ENCODE data around the gene AFF1. TPM values are rescaled to one million over a fixed set of nuclear protein-coding genes. Genes with fewer than 3 reads are reported as not detected.
A peak's percentile ranks its signal among the peaks of the same experiment; 100 is the strongest.

AFF1 gene
- total and polyA plus RNA-seq, 2 donors (not counting 1 experiment from before 2014, with no cell fraction given) = 15.5 to 21.1 TPM

GRCh38 chr4:87060957-87061356, 126.1 kb downstream of the AFF1 start:
- no peak overlapping the region for H2AFZ ChIP-seq (ENCODE audit: low read length)
- H3K79me2 ChIP-seq (ENCODE audit: control insufficient read depth, insufficient read depth, low read length) = no peaks in the 10 kb centered on the region
- H3K27ac ChIP-seq (ENCODE audit: insufficient read depth, low read length) = no peak overlapping the region
- no peak overlapping the region for H3K4me3 ChIP-seq (replicated peaks in 1 of 4; ENCODE audit: control extremely low read depth in 1 of 4, insufficient read depth in 1 of 4, low read depth in 3 of 4, low read length in 4 of 4)
- DNase-seq (ENCODE audit: low read depth in 2 of 2) = peak; percentile 46 to 95
- H3K4me1 ChIP-seq (ENCODE audit: control insufficient read depth, extremely low read depth, insufficient read depth, low read length) = peaks cover 2% of the 10 kb centered on the region
- H4K20me1 ChIP-seq (ENCODE audit: control insufficient read depth, extremely low read depth, insufficient read depth, low read length) = no peaks in the 10 kb centered on the region
- no peaks in the 10 kb centered on the region for H3K9me3 ChIP-seq (ENCODE audit: control insufficient read depth, insufficient read depth, low read depth, low read length)
- TF ChIP-seq CTCF (conservative IDR thresholded peaks at IDR 0.05 in 1 of 2, IDR thresholded peaks at IDR 0.05 in 1 of 2; ENCODE audit: low read depth in 1 of 2, low read length in 2 of 2) (no peak), EZH2 (IDR thresholded peaks at IDR 0.05; ENCODE audit: low read length, missing control alignments) (no peak)
- no peaks in the 10 kb centered on the region for H3K36me3 ChIP-seq (ENCODE audit: control insufficient read depth, insufficient read depth, low read length)
- no peak overlapping the region for H3K4me2 ChIP-seq (ENCODE audit: extremely low read depth, insufficient read depth, low read length)
- no peaks in the 10 kb centered on the region for H3K27me3 ChIP-seq (ENCODE audit: control insufficient read depth, insufficient read depth, low read length)
- no peak overlapping the region for H3K9ac ChIP-seq (ENCODE audit: insufficient read depth, low read length)

GRCh38 chr4:87065021-87065420, 130.2 kb downstream of the AFF1 start:
- no peaks in the 10 kb centered on the region for H4K20me1 ChIP-seq (ENCODE audit: control insufficient read depth, extremely low read depth, insufficient read depth, low read length)
- TF ChIP-seq EZH2 (IDR thresholded peaks at IDR 0.05; ENCODE audit: low read length, missing control alignments) (no peak), CTCF (conservative IDR thresholded peaks at IDR 0.05 in 1 of 2, IDR thresholded peaks at IDR 0.05 in 1 of 2; ENCODE audit: low read depth in 1 of 2, low read length in 2 of 2) (no peak)
- no peak overlapping the region for H3K27ac ChIP-seq (ENCODE audit: insufficient read depth, low read length)
- H3K79me2 ChIP-seq (ENCODE audit: control insufficient read depth, insufficient read depth, low read length) = peaks cover 3% of the 10 kb centered on the region
- H3K36me3 ChIP-seq (ENCODE audit: control insufficient read depth, insufficient read depth, low read length) = no peaks in the 10 kb centered on the region
- no peaks in the 10 kb centered on the region for H3K27me3 ChIP-seq (ENCODE audit: control insufficient read depth, insufficient read depth, low read length)
- no peak overlapping the region for H3K4me3 ChIP-seq (replicated peaks in 1 of 4; ENCODE audit: control extremely low read depth in 1 of 4, insufficient read depth in 1 of 4, low read depth in 3 of 4, low read length in 4 of 4)
- DNase-seq (ENCODE audit: low read depth in 2 of 2) = no peak
- H2AFZ ChIP-seq (ENCODE audit: low read length) = no peak overlapping the region
- no peak overlapping the region for H3K4me2 ChIP-seq (ENCODE audit: extremely low read depth, insufficient read depth, low read length)
- H3K9me3 ChIP-seq (ENCODE audit: control insufficient read depth, insufficient read depth, low read depth, low read length) = no peaks in the 10 kb centered on the region
- peaks cover 4% of the 10 kb centered on the region for H3K4me1 ChIP-seq (ENCODE audit: control insufficient read depth, extremely low read depth, insufficient read depth, low read length)
- H3K9ac ChIP-seq (ENCODE audit: insufficient read depth, low read length) = no peak overlapping the region

GRCh38 chr4:87066403-87067123, 131.8 kb downstream of the AFF1 start:
- Histone ChIP-seq H3K9ac (ENCODE audit: insufficient read depth, low read length) (no peak overlapping the region), H2AFZ (ENCODE audit: low read length) (no peak overlapping the region), H3K4me2 (ENCODE audit: extremely low read depth, insufficient read depth, low read length) (no peak overlapping the region), H3K27me3 (ENCODE audit: control insufficient read depth, insufficient read depth, low read length) (no peaks in the 10 kb centered on the region), H3K9me3 (ENCODE audit: control insufficient read depth, insufficient read depth, low read depth, low read length) (no peaks in the 10 kb centered on the region), H3K4me3 (replicated peaks in 1 of 4; ENCODE audit: control extremely low read depth in 1 of 4, insufficient read depth in 1 of 4, low read depth in 3 of 4, low read length in 4 of 4) (no peak overlapping the region), H4K20me1 (ENCODE audit: control insufficient read depth, extremely low read depth, insufficient read depth, low read length) (no peaks in the 10 kb centered on the region), H3K79me2 (ENCODE audit: control insufficient read depth, insufficient read depth, low read length) (peaks cover 3% of the 10 kb centered on the region), H3K27ac (ENCODE audit: insufficient read depth, low read length) (no peak overlapping the region), H3K36me3 (ENCODE audit: control insufficient read depth, insufficient read depth, low read length) (no peaks in the 10 kb centered on the region), H3K4me1 (ENCODE audit: control insufficient read depth, extremely low read depth, insufficient read depth, low read length) (peaks cover 4% of the 10 kb centered on the region)
- no peak for TF ChIP-seq CTCF (conservative IDR thresholded peaks at IDR 0.05 in 1 of 2, IDR thresholded peaks at IDR 0.05 in 1 of 2; ENCODE audit: low read depth in 1 of 2, low read length in 2 of 2)
- no peak for TF ChIP-seq EZH2 (IDR thresholded peaks at IDR 0.05; ENCODE audit: low read length, missing control alignments)
- no peak for DNase-seq (ENCODE audit: low read depth in 2 of 2)
